B cell (primary cell): ENCODE results near the gene EML1.

Experiments
- CTCF ChIP-seq: fragments of 200-600 bp; IDR thresholded peaks from one replicate; pipeline ENCODE4 v1.8.0; 2022; ENCODE audit warnings: antibody characterized with exemption, mild to moderate bottlenecking
- EZH2 ChIP-seq: IDR thresholded peaks from 2 replicates; pipeline ENCODE4 v1.6.1; 2012; ENCODE audit warnings: borderline replicate concordance, low read depth, mild to moderate bottlenecking, moderate library complexity, low read length; ENCODE audit not compliant: insufficient read depth, poor library complexity, severe bottlenecking

- TF ChIP-seq EZH2 (no peak), CTCF (no peak)
Observed at GRCh38 chr14:99749763-99750715, 43.2 kb upstream of the EML1 start.
